HEK293 (cell line): Measurements from ENCODE around the gene DEFB125.
"Not testable (repeated sequence)": the region's sequence is repeated elsewhere in the genome, so short reads cannot be mapped to it uniquely, and the experiment has no call there.

Experiments
- CTCF ChIA-PET: fragments of 350-600 bp; formaldehyde crosslinking; extraction: SDS; loops from one replicate; lab custom pipeline; 2021; ENCODE audit warnings: antibody characterized with exemption; lab: Yijun Ruan, JAX
- POLR2A ChIA-PET: fragments of 300-600 bp; formaldehyde crosslinking; extraction: SDS; loops from one replicate; lab custom pipeline; 2020; ENCODE audit warnings: antibody characterized with exemption, inconsistent platforms; lab: Yijun Ruan, JAX
- H3K27ac ChIP-seq: fragments of 200-500 bp; sonication (Bioruptor generic); 2 replicates; pipeline ENCODE4 v1.5.1; 2014; ENCODE audit warnings: low read depth, low read length, control low read depth, inconsistent platforms; ENCODE audit errors: extremely low read depth
- H3K36me3 ChIP-seq, 2 experiments: fragments of 200-500 bp in 1 of 2; sonication (Bioruptor generic) in 1 of 2; 1 replicate in 1 of 2; 2 replicates in 1 of 2; pipeline ENCODE4 v1.5.1; 2014 to 2017; ENCODE audit warnings: inconsistent platforms in 2 of 2, low read length in 2 of 2; ENCODE audit not compliant: control insufficient read depth in 2 of 2, insufficient read depth in 1 of 2
- H3K4me1 ChIP-seq: fragments of 200-500 bp; sonication (Bioruptor generic); 2 replicates; pipeline ENCODE4 v1.5.1; 2014; ENCODE audit warnings: mild to moderate bottlenecking, low read length, inconsistent platforms; ENCODE audit not compliant: control insufficient read depth, insufficient read depth
- H3K4me3 ChIP-seq: 2 replicates; pipeline ENCODE4 v1.5.1; 2011; ENCODE audit warnings: low read depth, mild to moderate bottlenecking, control low read depth, low read length, moderate library complexity
- H3K9me3 ChIP-seq: fragments of 200-500 bp; sonication (Bioruptor generic); 2 replicates; pipeline ENCODE4 v1.5.1; 2014; ENCODE audit warnings: low read depth, low read length, inconsistent platforms; ENCODE audit not compliant: control insufficient read depth, insufficient read depth
- KLF16 ChIP-seq: fragments of 450-650 bp; formaldehyde crosslinking; IDR thresholded peaks from 2 replicates; pipeline ENCODE4 v1.5.1; 2017; ENCODE audit warnings: missing biosample characterization, missing genetic modification characterization
- MYNN ChIP-seq: fragments of 450-650 bp; formaldehyde crosslinking; IDR thresholded peaks from 2 replicates; pipeline ENCODE4 v1.5.1; 2016; ENCODE audit warnings: missing biosample characterization, missing genetic modification characterization, borderline replicate concordance
- REST ChIP-seq: fragments of 450-650 bp; formaldehyde crosslinking; IDR thresholded peaks from 2 replicates; pipeline ENCODE4 v1.5.1; 2016; ENCODE audit warnings: missing biosample characterization, missing genetic modification characterization
- SP2 ChIP-seq: fragments of 450-650 bp; formaldehyde crosslinking; IDR thresholded peaks from 2 replicates; pipeline ENCODE4 v1.5.1; 2016; ENCODE audit warnings: missing biosample characterization, missing genetic modification characterization
- ZBTB48 ChIP-seq: fragments of 450-650 bp; formaldehyde crosslinking; IDR thresholded peaks from 2 replicates; pipeline ENCODE4 v1.5.1; 2016; ENCODE audit warnings: missing biosample characterization, missing genetic modification characterization
- ZNF146 ChIP-seq: fragments of 450-650 bp; formaldehyde crosslinking; IDR thresholded peaks from 2 replicates; pipeline ENCODE4 v1.5.1; 2016; ENCODE audit warnings: missing biosample characterization, missing genetic modification characterization
- ZNF211 ChIP-seq: fragments of 450-650 bp; formaldehyde crosslinking; IDR thresholded peaks from 2 replicates; pipeline ENCODE4 v1.5.1; 2016; ENCODE audit warnings: low read depth, missing biosample characterization, missing genetic modification characterization
- ZNF24 ChIP-seq: fragments of 450-650 bp; formaldehyde crosslinking; IDR thresholded peaks from 2 replicates; pipeline ENCODE4 v1.5.1; 2016; ENCODE audit warnings: missing biosample characterization, missing genetic modification characterization
- ZNF292 ChIP-seq: fragments of 450-650 bp; formaldehyde crosslinking; IDR thresholded peaks from 2 replicates; pipeline ENCODE4 v1.5.1; 2016; ENCODE audit warnings: low read depth, missing biosample characterization, missing genetic modification characterization, borderline replicate concordance
- ZNF324 ChIP-seq: fragments of 450-650 bp; formaldehyde crosslinking; IDR thresholded peaks from 2 replicates; pipeline ENCODE4 v1.5.1; 2016; ENCODE audit warnings: missing biosample characterization, missing genetic modification characterization
- ZNF792 ChIP-seq: fragments of 450-650 bp; formaldehyde crosslinking; IDR thresholded peaks from 2 replicates; pipeline ENCODE4 v1.5.1; 2016; ENCODE audit warnings: missing biosample characterization, missing genetic modification characterization
- TF ChIP-seq, protein P1 (sequence below): fragments of 450-650 bp; formaldehyde crosslinking; IDR thresholded peaks from 2 replicates; pipeline ENCODE4 v1.5.1; 2017; ENCODE audit warnings: missing biosample characterization, missing genetic modification characterization
- TF ChIP-seq, protein P2 (sequence below): fragments of 450-650 bp; formaldehyde crosslinking; IDR thresholded peaks from 2 replicates; pipeline ENCODE4 v1.5.1; 2016; ENCODE audit warnings: missing biosample characterization, missing genetic modification characterization

DEFB125 gene

DNA sequence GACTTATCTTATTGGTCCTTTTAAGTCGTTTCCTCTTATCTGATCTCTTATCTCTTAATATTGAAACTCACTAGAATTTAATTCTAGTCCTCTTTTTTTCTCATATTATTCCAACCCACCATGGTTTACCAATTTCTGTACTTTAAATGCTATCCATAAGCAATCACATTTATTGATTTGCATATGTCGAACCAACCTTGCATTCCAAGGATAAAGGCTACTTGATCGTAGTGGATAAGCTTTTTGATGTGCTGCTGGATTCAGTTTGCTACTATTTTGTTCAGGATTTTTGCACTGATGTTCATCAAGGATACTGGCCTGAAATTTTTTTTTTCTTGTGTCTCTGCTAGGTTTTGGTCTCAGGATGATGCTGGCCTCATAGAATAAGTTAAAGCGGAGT is 7.7 kb downstream of the DEFB125 start:
- no peaks in the 10 kb centered on the region for H3K36me3 ChIP-seq
- no peaks in the 10 kb centered on the region for H3K9me3 ChIP-seq
- H3K4me1 ChIP-seq = no peaks in the 10 kb centered on the region
- ChIA-PET POLR2A (no interaction called here), CTCF (no interaction called here)
- H3K4me3 ChIP-seq = no peak overlapping the region
- no peak overlapping the region for H3K27ac ChIP-seq
- TF ChIP-seq ZNF211 = no peak

DNA sequence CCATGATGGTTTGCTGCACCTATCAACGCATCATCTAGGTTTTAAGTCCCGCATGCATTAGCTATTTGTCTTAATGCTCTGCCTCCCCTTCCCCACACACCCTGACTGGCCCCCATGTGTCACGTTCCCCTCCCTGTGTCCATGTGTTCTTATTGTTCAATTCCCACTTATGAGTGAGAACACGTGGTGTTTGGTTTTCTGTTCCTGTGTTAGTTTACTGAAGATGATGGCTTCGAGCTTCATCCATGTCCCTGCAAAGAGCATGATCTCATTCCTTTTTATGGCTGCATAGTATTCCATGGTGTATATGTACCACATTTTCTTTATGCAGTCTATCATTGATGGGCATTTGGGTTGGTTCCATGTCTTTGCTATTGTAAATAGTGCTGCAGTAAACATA is 10.2 kb downstream of the DEFB125 start:
- not testable (repeated sequence) for H3K9me3 ChIP-seq, H3K4me3 ChIP-seq, H3K4me1 ChIP-seq, H3K36me3 ChIP-seq, H3K27ac ChIP-seq
- CTCF ChIA-PET = interaction anchor here (0.8 kb wide), 1 partner anchor 169 kb away, joined by 3 read pairs; no protein-coding TSS in a partner anchor
- TF ChIP-seq ZNF146 (tag by site-specific recombination) = peak; percentile 71
- POLR2A ChIA-PET = interaction anchor here (0.6 to 0.7 kb wide), 2 partner anchors 14 to 67 kb away, joined by 3 read pairs; no protein-coding TSS in a partner anchor

DNA sequence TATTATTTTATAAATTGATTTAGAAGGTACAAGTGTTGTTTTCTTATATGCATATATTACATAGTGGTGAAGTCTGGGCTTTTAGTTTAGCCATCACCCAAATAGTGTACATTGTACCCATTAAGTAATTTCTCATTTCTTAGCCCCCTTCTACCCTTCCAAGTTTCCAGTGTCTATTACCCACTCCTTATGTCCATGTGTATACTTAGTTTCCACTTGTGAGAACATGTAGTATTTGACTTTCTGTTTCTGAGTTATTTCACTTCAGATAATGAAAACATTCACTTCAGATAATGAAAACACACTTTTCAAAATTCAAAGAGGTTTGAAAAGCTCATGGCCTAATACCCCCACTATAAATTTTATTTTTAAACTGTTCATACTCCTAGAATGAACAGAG is 14.5 kb downstream of the DEFB125 start:
- Histone ChIP-seq H3K36me3 (no peaks in the 10 kb centered on the region), H3K4me3 (no peak overlapping the region), H3K27ac (no peak overlapping the region), H3K4me1 (no peaks in the 10 kb centered on the region), H3K9me3 (no peaks in the 10 kb centered on the region)
- ChIA-PET POLR2A (no interaction called here), CTCF (no interaction called here)
- no peak for TF ChIP-seq ZNF24 (tag by site-specific recombination)
- TF ChIP-seq KLF16 (tag by site-specific recombination) = no peak
- TF ChIP-seq, protein P1, sequence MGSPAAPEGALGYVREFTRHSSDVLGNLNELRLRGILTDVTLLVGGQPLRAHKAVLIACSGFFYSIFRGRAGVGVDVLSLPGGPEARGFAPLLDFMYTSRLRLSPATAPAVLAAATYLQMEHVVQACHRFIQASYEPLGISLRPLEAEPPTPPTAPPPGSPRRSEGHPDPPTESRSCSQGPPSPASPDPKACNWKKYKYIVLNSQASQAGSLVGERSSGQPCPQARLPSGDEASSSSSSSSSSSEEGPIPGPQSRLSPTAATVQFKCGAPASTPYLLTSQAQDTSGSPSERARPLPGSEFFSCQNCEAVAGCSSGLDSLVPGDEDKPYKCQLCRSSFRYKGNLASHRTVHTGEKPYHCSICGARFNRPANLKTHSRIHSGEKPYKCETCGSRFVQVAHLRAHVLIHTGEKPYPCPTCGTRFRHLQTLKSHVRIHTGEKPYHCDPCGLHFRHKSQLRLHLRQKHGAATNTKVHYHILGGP (tag by site-specific recombination) = no peak

- no peak overlapping the region for H3K4me3 ChIP-seq
- ChIA-PET CTCF (interaction anchor here (1.2 kb wide), 1 partner anchor 228 kb away, joined by 5 read pairs; no protein-coding TSS in a partner anchor), POLR2A (no interaction called here)
- no peaks in the 10 kb centered on the region for H3K9me3 ChIP-seq
- no peaks in the 10 kb centered on the region for H3K4me1 ChIP-seq
- H3K27ac ChIP-seq = no peak overlapping the region
- TF ChIP-seq, protein P2, sequence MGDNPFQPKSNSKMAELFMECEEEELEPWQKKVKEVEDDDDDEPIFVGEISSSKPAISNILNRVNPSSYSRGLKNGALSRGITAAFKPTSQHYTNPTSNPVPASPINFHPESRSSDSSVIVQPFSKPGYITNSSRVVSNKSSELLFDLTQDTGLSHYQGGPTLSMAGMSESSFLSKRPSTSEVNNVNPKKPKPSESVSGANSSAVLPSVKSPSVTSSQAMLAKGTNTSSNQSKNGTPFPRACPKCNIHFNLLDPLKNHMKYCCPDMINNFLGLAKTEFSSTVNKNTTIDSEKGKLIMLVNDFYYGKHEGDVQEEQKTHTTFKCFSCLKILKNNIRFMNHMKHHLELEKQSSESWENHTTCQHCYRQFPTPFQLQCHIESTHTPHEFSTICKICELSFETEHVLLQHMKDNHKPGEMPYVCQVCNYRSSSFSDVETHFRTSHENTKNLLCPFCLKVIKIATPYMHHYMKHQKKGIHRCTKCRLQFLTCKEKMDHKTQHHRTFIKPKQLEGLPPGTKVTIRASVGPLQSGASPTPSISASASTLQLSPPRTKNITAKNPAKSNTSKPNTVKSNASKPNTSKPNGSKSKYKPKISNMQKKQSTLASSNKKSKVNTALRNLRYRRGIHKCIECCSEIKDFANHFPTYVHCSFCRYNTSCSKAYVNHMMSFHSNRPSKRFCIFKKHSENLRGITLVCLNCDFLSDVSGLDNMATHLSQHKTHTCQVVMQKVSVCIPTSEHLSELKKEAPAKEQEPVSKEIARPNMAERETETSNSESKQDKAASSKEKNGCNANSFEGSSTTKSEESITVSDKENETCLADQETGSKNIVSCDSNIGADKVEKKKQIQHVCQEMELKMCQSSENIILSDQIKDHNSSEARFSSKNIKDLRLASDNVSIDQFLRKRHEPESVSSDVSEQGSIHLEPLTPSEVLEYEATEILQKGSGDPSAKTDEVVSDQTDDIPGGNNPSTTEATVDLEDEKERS (tag by site-specific recombination) = no peak
- no peak for TF ChIP-seq ZBTB48 (tag by site-specific recombination)
- TF ChIP-seq REST (tag by site-specific recombination) = no peak
- TF ChIP-seq SP2 = no peak
- no peak for TF ChIP-seq ZNF292 (tag by site-specific recombination)
- TF ChIP-seq MYNN (tag by site-specific recombination) = no peak
- TF ChIP-seq ZNF324 = no peak
- no peak for TF ChIP-seq ZNF792 (tag by site-specific recombination)
- H3K36me3 ChIP-seq = no peaks in the 10 kb centered on the region
These were observed 16.0 kb downstream of the DEFB125 start for GRCh38 chr20:103456-103855.
